IMR-90 (cell line): ENCODE measurements around the gene ADGRL3. TPM values are rescaled to one million over a fixed set of nuclear protein-coding genes. Genes with fewer than 3 reads are reported as not detected.

Experiments
- ATAC-seq: fragments of 200-7000 bp; cut with Tn5 transposase; 2 replicates; pipeline ENCODE4 v1.9.1; 2020; ENCODE audit warnings: low read depth, mild to moderate bottlenecking, moderate library complexity
- BruUV-seq: library from RNA; stranded (reverse); fragments of 400-500 nt; replicated peaks from 2 replicates; lab custom pipeline; 2021; lab: Mats Ljungman, UMichigan
- CTCF ChIA-PET: fragments of 300-600 bp; formaldehyde crosslinking; extraction: SDS; loops from one replicate; lab custom pipeline; 2021; ENCODE audit warnings: antibody characterized with exemption; lab: Yijun Ruan, JAX
- POLR2A ChIA-PET: fragments of 300-600 bp; sonication (Branson Sonifier 250); formaldehyde crosslinking; loops from one replicate; lab custom pipeline; 2022; ENCODE audit warnings: antibody characterized with exemption; ENCODE audit not compliant: unreplicated experiment; lab: Charles Lee
- DNase-seq: peaks from one replicate; pipeline ENCODE4 v3.0.0; 2013
- H2AFZ ChIP-seq: replicated peaks from 2 replicates; pipeline ENCODE3; 2013; ENCODE audit warnings: low read length, mild to moderate bottlenecking; ENCODE audit not compliant: poor library complexity
- H2AK5ac ChIP-seq: 2 replicates; pipeline ENCODE4 v1.6.1; 2013; ENCODE audit warnings: low read depth, low read length, inconsistent platforms
- H2AK9ac ChIP-seq: replicated peaks from 2 replicates; pipeline ENCODE3; 2013; ENCODE audit warnings: mild to moderate bottlenecking, low read depth, low read length, moderate library complexity; ENCODE audit not compliant: poor library complexity
- H2BK120ac ChIP-seq: 2 replicates; pipeline ENCODE4 v1.6.1; 2013; ENCODE audit warnings: low read depth, low read length, inconsistent platforms
- H2BK15ac ChIP-seq: 3 replicates; pipeline ENCODE4 v1.6.1; 2013; ENCODE audit warnings: low read depth, low read length, inconsistent platforms
- H2BK20ac ChIP-seq: 2 replicates; pipeline ENCODE4 v1.6.1; 2013; ENCODE audit warnings: low read depth, mild to moderate bottlenecking, inconsistent platforms, low read length, moderate library complexity
- H2BK5ac ChIP-seq: 2 replicates; pipeline ENCODE4 v1.6.1; 2013; ENCODE audit warnings: mild to moderate bottlenecking, low read depth, low read length, inconsistent platforms; ENCODE audit not compliant: poor library complexity, severe bottlenecking
- H3K14ac ChIP-seq: replicated peaks from 2 replicates; pipeline ENCODE4 v1.6.1; 2013; ENCODE audit warnings: low read depth, low read length, inconsistent platforms
- H3K18ac ChIP-seq: 2 replicates; pipeline ENCODE4 v1.6.1; 2013; ENCODE audit warnings: low read depth, low read length, control low read depth
- H3K23ac ChIP-seq: 2 replicates; pipeline ENCODE4 v1.6.1; 2013; ENCODE audit warnings: low read depth, low read length, inconsistent platforms
- H3K27ac ChIP-seq: 2 replicates; pipeline ENCODE4 v1.5.1; 2013; ENCODE audit warnings: mild to moderate bottlenecking, control low read depth, low read length; ENCODE audit not compliant: insufficient read depth
- H3K27me3 ChIP-seq: 2 replicates; pipeline ENCODE4 v1.6.1; 2013; ENCODE audit warnings: low read length; ENCODE audit not compliant: control insufficient read depth, insufficient read depth
- H3K36me3 ChIP-seq: 2 replicates; pipeline ENCODE4 v1.6.1; 2013; ENCODE audit warnings: low read length, mixed read lengths; ENCODE audit not compliant: control insufficient read depth, insufficient read depth
- H3K4ac ChIP-seq: 2 replicates; pipeline ENCODE4 v1.6.1; 2013; ENCODE audit warnings: low read depth, low read length, inconsistent platforms
- H3K4me1 ChIP-seq: 2 replicates; pipeline ENCODE4 v1.6.1; 2013; ENCODE audit warnings: low read length, mixed read lengths; ENCODE audit not compliant: control insufficient read depth, insufficient read depth
- H3K4me2 ChIP-seq: 2 replicates; pipeline ENCODE4 v1.6.1; 2013; ENCODE audit warnings: low read depth, mild to moderate bottlenecking, control low read depth, low read length, moderate library complexity
- H3K4me3 ChIP-seq: 2 replicates; pipeline ENCODE4 v1.5.1; 2013; ENCODE audit warnings: low read depth, mild to moderate bottlenecking, control low read depth, low read length, moderate library complexity; ENCODE audit not compliant: insufficient read depth
- H3K56ac ChIP-seq: 2 replicates; pipeline ENCODE4 v1.6.1; 2013; ENCODE audit warnings: low read length, inconsistent platforms; ENCODE audit not compliant: insufficient read depth; ENCODE audit errors: extremely low read depth
- H3K79me1 ChIP-seq, 2 experiments: 2 replicates each; pipeline ENCODE4 v1.6.1; 2013; ENCODE audit warnings: low read length in 2 of 2, inconsistent platforms in 1 of 2, low read depth in 1 of 2
- H3K9ac ChIP-seq: 2 replicates; pipeline ENCODE4 v1.6.1; 2013; ENCODE audit warnings: low read depth, low read length, control low read depth
- H3K9me1 ChIP-seq: 2 replicates; pipeline ENCODE4 v1.6.1; 2013; ENCODE audit warnings: low read length, inconsistent platforms; ENCODE audit not compliant: insufficient read depth
- H3K9me3 ChIP-seq: 2 replicates; pipeline ENCODE4 v1.6.1; 2013; ENCODE audit warnings: low read length; ENCODE audit not compliant: control insufficient read depth, insufficient read depth
- H4K20me1 ChIP-seq: 2 replicates; pipeline ENCODE4 v1.6.1; 2013; ENCODE audit warnings: low read length, inconsistent platforms; ENCODE audit not compliant: insufficient read depth
- H4K5ac ChIP-seq: 2 replicates; pipeline ENCODE4 v1.6.1; 2013; ENCODE audit warnings: mild to moderate bottlenecking, low read depth, low read length, control low read depth
- H4K8ac ChIP-seq, 2 experiments: 2 replicates each; pipeline ENCODE4 v1.6.1; 2013; ENCODE audit warnings: low read depth in 2 of 2, low read length in 2 of 2, control low read depth in 1 of 2, inconsistent platforms in 1 of 2
- H4K91ac ChIP-seq: 2 replicates; pipeline ENCODE4 v1.6.1; 2013; ENCODE audit warnings: low read depth, low read length, inconsistent platforms; ENCODE audit not compliant: insufficient read depth
- CHD1 ChIP-seq: IDR thresholded peaks from 2 replicates; pipeline ENCODE4 v1.6.1; 2012; ENCODE audit warnings: low read depth, low read length, improper control_type of control experiment
- RAD21 ChIP-seq: IDR thresholded peaks from 2 replicates; pipeline ENCODE4 v1.6.1; 2012; ENCODE audit warnings: low read length, improper control_type of control experiment
- WGBS, 2 experiments: methylation state at CpG; one replicate each; pipeline versions ENCODE4 v1.1.5 to v1.1.7; 2013; ENCODE audit warnings: missing lambda C conversion rate in 2 of 2; ENCODE audit not compliant: insufficient read length in 1 of 2; ENCODE audit errors: extremely low coverage in 2 of 2; 5-methylcytosine and 5-hydroxymethylcytosine counted together
- dilution Hi-C: fragments of 300-500 bp; cut with HindIII; formaldehyde crosslinking; loops from one replicate; pipeline ENCODE4 v1.14.3; 2018; ENCODE audit warnings: low sequenced_read_pairs; ENCODE audit not compliant: unreplicated experiment
- in situ Hi-C: fragments of 300-500 bp; cut with MboI; formaldehyde crosslinking; loops from 3 replicates; pipeline ENCODE4 v1.14.3; 2019; ENCODE audit warnings: low sequenced_read_pairs, inconsistent platforms, mixed read lengths
- intact Hi-C: fragments of 100-400 bp; cut with micrococcal nuclease; formaldehyde crosslinking; loops from 2 replicates; pipeline ENCODE4 v1.10.0; 2022
- polyA plus RNA-seq, 3 experiments: library from polyadenylated mRNA; depleted of rRNA; stranded (reverse); fragments of >200 nt; gene quantifications; 2 replicates each; pipeline ENCODE4 v1.2.3, GENCODE V29; 2012; ENCODE audit warnings: low replicate concordance in 1 of 3
- total RNA-seq: library from RNA; depleted of rRNA; stranded (reverse); fragments of >200 nt; gene quantifications from 2 replicates; pipeline ENCODE4 v1.2.3, GENCODE V29; 2012

The ADGRL3 gene
- total and polyA plus RNA-seq, 2 of the 4 experiments (the other 2 are of a cell fraction), result 0.46 to 2.5 TPM

DNA sequence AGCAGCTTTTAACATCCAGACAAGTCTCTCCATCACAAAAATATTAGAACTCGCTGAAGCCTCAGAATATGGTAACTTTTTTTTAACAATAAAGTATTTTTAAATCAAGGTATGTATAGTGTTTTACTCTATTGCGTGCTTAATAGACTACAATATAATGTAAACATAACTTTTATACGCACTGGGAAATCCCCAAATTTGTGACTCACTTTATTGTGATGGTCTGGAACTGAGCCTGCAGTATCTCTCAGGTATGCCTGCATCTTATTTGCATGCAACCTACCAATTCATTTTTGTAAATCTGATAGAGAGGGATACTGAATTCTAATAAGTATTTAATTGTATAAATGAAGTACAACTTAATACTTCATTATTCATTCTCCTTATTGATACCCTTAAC, 823.5 kb downstream of the ADGRL3 start:
- Histone ChIP-seq H2BK20ac (no peak overlapping the region), H3K36me3 (no peaks in the 10 kb centered on the region), H2BK120ac (no peak overlapping the region), H2BK5ac (no peak overlapping the region), H3K79me1 (no peaks in the 10 kb centered on the region), H4K20me1 (no peaks in the 10 kb centered on the region), H3K4ac (no peak overlapping the region), H3K23ac (no peak overlapping the region), H3K18ac (no peak overlapping the region), H3K56ac (no peak overlapping the region), H4K8ac (no peak overlapping the region), H4K91ac (no peak overlapping the region), H3K27ac (no peak overlapping the region), H3K9me1 (no peaks in the 10 kb centered on the region), H2AK9ac (no peak overlapping the region), H3K4me2 (no peak overlapping the region), H3K4me1 (no peaks in the 10 kb centered on the region), H2BK15ac (no peak overlapping the region), H3K9me3 (no peaks in the 10 kb centered on the region), H3K9ac (no peak overlapping the region), H3K4me3 (no peak overlapping the region), H3K14ac (no peak overlapping the region), H4K5ac (no peak overlapping the region), H2AFZ (no peak overlapping the region), H3K27me3 (no peaks in the 10 kb centered on the region), H2AK5ac (no peak overlapping the region)
- in situ Hi-C loops, result no loop called here
- ATAC-seq (no peak), DNase-seq (no peak)
- dilution Hi-C loops, result no loop called here
- BruUV-seq, result no TSS peak
- TF ChIP-seq CHD1 (no peak), RAD21 (no peak)
- ChIA-PET CTCF (no interaction called here), POLR2A (no interaction called here)
- intact Hi-C loops, result no loop called here
- WGBS, 2 experiments, result no CpG with 5 or more reads among the region's 3 CpGs
